PC-3 (cell line): ENCODE measurements around the gene NPAS1. TPM values are rescaled to one million over a fixed set of nuclear protein-coding genes. Genes with fewer than 3 reads are reported as not detected.

Experiments
- ATAC-seq: fragments of 200-7000 bp; cut with Tn5 transposase; 2 replicates; pipeline ENCODE4 v1.9.1; 2020; ENCODE audit warnings: mild to moderate bottlenecking, moderate library complexity
- BruUV-seq: library from RNA; stranded (reverse); fragments of 400-500 nt; replicated peaks from 2 replicates; lab custom pipeline; 2021; lab: Mats Ljungman, UMichigan
- CTCF ChIA-PET: fragments of 300-600 bp; sonication (Branson Sonifier 250); formaldehyde crosslinking; loops from one replicate; lab custom pipeline; 2022; ENCODE audit warnings: antibody characterized with exemption; lab: Charles Lee
- POLR2A ChIA-PET: fragments of 300-600 bp; sonication (Branson Sonifier 250); formaldehyde crosslinking; loops from one replicate; lab custom pipeline; 2022; ENCODE audit warnings: antibody characterized with exemption; ENCODE audit not compliant: unreplicated experiment; lab: Charles Lee
- DNase-seq: peaks from one replicate; pipeline ENCODE4 v3.0.0-alpha.2; 2015
- H2AFZ ChIP-seq: fragments of 300-600 bp; sonication (generic); 2 replicates; pipeline ENCODE4 v1.6.0; 2016; ENCODE audit warnings: antibody characterized with exemption, low read length
- H3F3A ChIP-seq: fragments of 300-600 bp; sonication (generic); one replicate; pipeline ENCODE4 v1.6.0; 2017; ENCODE audit warnings: antibody characterized with exemption, low read length, control low read depth, mild to moderate bottlenecking; ENCODE audit not compliant: unreplicated experiment
- H3K27ac ChIP-seq: fragments of 300-600 bp; sonication (generic); 2 replicates; pipeline ENCODE4 v1.5.1; 2016; ENCODE audit warnings: mild to moderate bottlenecking, low read length
- H3K27me3 ChIP-seq: fragments of 300-600 bp; sonication (generic); 2 replicates; pipeline ENCODE4 v1.6.1; 2016; ENCODE audit warnings: low read length, mixed read lengths
- H3K36me3 ChIP-seq: fragments of 300-600 bp; sonication (generic); 2 replicates; pipeline ENCODE4 v1.6.1; 2016; ENCODE audit warnings: low read depth, mixed run types, low read length, mixed read lengths
- H3K4me1 ChIP-seq: fragments of 300-600 bp; sonication (generic); 2 replicates; pipeline ENCODE4 v1.5.1; 2016; ENCODE audit warnings: low read length; ENCODE audit not compliant: insufficient read depth
- H3K4me2 ChIP-seq: fragments of 300-600 bp; sonication (generic); 2 replicates; pipeline ENCODE4 v1.6.0; 2016; ENCODE audit warnings: low read length
- H3K4me3 ChIP-seq: fragments of 300-600 bp; sonication (generic); 2 replicates; pipeline ENCODE4 v1.5.1; 2016; ENCODE audit warnings: mild to moderate bottlenecking, low read length, mixed read lengths
- H3K79me2 ChIP-seq: fragments of 300-600 bp; sonication (generic); 2 replicates; pipeline ENCODE4 v1.6.1; 2017; ENCODE audit warnings: low read length, mixed read lengths
- H3K9ac ChIP-seq: fragments of 300-600 bp; sonication (generic); 2 replicates; pipeline ENCODE4 v1.6.0; 2016; ENCODE audit warnings: mild to moderate bottlenecking, low read length
- H3K9me2 ChIP-seq: fragments of 300-600 bp; sonication (generic); replicated peaks from 2 replicates; pipeline ENCODE4 v1.6.1; 2016; ENCODE audit warnings: mixed run types, low read length, mixed read lengths
- H3K9me3 ChIP-seq: fragments of 300-600 bp; sonication (generic); 2 replicates; pipeline ENCODE4 v1.6.1; 2016; ENCODE audit warnings: low read length, mixed read lengths
- H4K20me1 ChIP-seq: fragments of 300-600 bp; sonication (generic); 2 replicates; pipeline ENCODE4 v1.6.1; 2016; ENCODE audit warnings: low read length, mixed read lengths
- EZH2 ChIP-seq: fragments of 300-600 bp; sonication (generic); IDR thresholded peaks from one replicate; pipeline ENCODE4 v1.6.1; 2017; ENCODE audit warnings: antibody characterized with exemption, mild to moderate bottlenecking, low read length; ENCODE audit not compliant: unreplicated experiment
- EZH2phosphoT487 ChIP-seq: fragments of 300-600 bp; sonication (generic); IDR thresholded peaks from 2 replicates; pipeline ENCODE4 v1.6.1; 2018; ENCODE audit warnings: mild to moderate bottlenecking, antibody characterized with exemption, low read length, borderline replicate concordance
- intact Hi-C: fragments of 100-400 bp; cut with micrococcal nuclease; formaldehyde crosslinking; loops from 2 replicates; pipeline ENCODE4 v1.9.0; 2023
- total RNA-seq: library from RNA; depleted of rRNA; stranded (reverse); fragments of >200 nt; gene quantifications from 2 replicates; pipeline ENCODE4 v1.2.3, GENCODE V29; 2014
- TF ChIP-seq, protein P1 (sequence below): fragments of 300-600 bp; sonication (generic); conservative IDR thresholded peaks from 2 replicates; pipeline ENCODE4 v1.5.1; 2017; ENCODE audit warnings: antibody characterized with exemption, low read depth, mild to moderate bottlenecking, low read length

Gene NPAS1
- total RNA-seq, 1 experiment from 2014 or later, result 1.6 TPM

DNA sequence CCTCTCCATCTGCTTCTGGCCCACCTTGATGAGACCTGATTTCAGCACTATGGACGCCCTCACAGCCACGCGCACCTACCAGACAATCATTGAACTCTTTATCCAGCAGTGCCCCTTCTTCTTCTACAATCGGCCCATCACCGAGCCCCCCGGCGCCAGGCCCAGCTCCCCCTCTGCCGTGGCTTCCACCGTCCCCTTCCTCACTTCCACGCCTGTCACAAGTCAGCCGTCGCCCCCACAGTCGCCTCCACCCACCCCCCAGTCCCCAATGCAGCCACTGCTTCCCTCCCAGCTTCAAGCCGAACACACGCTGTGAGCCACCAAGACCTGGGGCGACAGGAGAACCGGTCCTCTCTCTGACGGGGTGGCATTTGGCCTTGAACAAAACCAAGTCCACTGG lies 19.3 kb upstream of the NPAS1 start:
- H3K9ac ChIP-seq, result no peak overlapping the region
- ATAC-seq, result no peak
- POLR2A ChIA-PET, result no interaction called here
- no peak overlapping the region for H3K27ac ChIP-seq
- no peak overlapping the region for H3K4me3 ChIP-seq
- no peaks in the 10 kb centered on the region for H3K79me2 ChIP-seq
- H3K36me3 ChIP-seq, result no peaks in the 10 kb centered on the region; the same call in 1 of the 2 replicates
- H3K9me3 ChIP-seq, result no peaks in the 10 kb centered on the region
- H3F3A ChIP-seq, result no peaks in the 10 kb centered on the region
- H3K27me3 ChIP-seq, result no peaks in the 10 kb centered on the region
- H3K4me2 ChIP-seq, result no peak overlapping the region
- no peak for DNase-seq
- TF ChIP-seq EZH2phosphoT487 (no peak), EZH2 (no peak)
- TF ChIP-seq, protein P1, sequence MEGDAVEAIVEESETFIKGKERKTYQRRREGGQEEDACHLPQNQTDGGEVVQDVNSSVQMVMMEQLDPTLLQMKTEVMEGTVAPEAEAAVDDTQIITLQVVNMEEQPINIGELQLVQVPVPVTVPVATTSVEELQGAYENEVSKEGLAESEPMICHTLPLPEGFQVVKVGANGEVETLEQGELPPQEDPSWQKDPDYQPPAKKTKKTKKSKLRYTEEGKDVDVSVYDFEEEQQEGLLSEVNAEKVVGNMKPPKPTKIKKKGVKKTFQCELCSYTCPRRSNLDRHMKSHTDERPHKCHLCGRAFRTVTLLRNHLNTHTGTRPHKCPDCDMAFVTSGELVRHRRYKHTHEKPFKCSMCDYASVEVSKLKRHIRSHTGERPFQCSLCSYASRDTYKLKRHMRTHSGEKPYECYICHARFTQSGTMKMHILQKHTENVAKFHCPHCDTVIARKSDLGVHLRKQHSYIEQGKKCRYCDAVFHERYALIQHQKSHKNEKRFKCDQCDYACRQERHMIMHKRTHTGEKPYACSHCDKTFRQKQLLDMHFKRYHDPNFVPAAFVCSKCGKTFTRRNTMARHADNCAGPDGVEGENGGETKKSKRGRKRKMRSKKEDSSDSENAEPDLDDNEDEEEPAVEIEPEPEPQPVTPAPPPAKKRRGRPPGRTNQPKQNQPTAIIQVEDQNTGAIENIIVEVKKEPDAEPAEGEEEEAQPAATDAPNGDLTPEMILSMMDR, result no peak
- no peak overlapping the region for H2AFZ ChIP-seq
- BruUV-seq, result no TSS peak
- CTCF ChIA-PET, result no interaction called here
- intact Hi-C loops, result no loop called here
- no peaks in the 10 kb centered on the region for H3K9me2 ChIP-seq
- no peaks in the 10 kb centered on the region for H4K20me1 ChIP-seq
- H3K4me1 ChIP-seq, result no peaks in the 10 kb centered on the region

DNA sequence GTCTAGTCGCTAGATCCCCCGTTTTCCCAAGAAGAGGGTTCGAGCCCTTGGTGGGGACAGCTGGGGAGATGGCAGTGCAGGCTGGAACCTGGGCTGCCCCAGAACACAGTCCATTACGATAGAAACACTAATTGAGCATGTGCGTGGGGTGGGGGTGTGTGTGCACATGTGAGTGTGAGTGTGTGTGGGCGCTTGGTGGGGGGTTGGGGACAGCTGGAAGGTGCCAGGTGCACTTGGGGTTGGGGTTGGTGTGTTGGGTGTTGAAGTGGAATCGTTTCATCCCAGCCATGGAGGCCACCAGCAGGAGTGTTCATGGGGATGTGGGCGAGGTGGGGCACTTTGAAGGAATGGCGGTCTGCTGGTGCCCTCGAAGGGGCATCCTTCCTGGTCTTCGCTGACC lies 18.1 kb upstream of the NPAS1 start:
- TF ChIP-seq EZH2, result no peak
- TF ChIP-seq EZH2phosphoT487, result no peak
- TF ChIP-seq, protein P1, result no peak
- Histone ChIP-seq H3K79me2 (no peaks in the 10 kb centered on the region), H3K27me3 (no peaks in the 10 kb centered on the region), H3K9ac (no peak overlapping the region), H3K4me1 (no peaks in the 10 kb centered on the region), H3K9me2 (no peaks in the 10 kb centered on the region), H3K27ac (no peak overlapping the region), H3K4me2 (no peak overlapping the region), H3F3A (no peaks in the 10 kb centered on the region), H2AFZ (no peak overlapping the region), H3K36me3 (no peaks in the 10 kb centered on the region; the same call in 1 of the 2 replicates), H4K20me1 (no peaks in the 10 kb centered on the region), H3K9me3 (no peaks in the 10 kb centered on the region), H3K4me3 (no peak overlapping the region)
- DNase-seq, result no peak
- ChIA-PET POLR2A (no interaction called here), CTCF (no interaction called here)
- no TSS peak for BruUV-seq
- intact Hi-C loops, result no loop called here
- ATAC-seq, result no peak

DNA sequence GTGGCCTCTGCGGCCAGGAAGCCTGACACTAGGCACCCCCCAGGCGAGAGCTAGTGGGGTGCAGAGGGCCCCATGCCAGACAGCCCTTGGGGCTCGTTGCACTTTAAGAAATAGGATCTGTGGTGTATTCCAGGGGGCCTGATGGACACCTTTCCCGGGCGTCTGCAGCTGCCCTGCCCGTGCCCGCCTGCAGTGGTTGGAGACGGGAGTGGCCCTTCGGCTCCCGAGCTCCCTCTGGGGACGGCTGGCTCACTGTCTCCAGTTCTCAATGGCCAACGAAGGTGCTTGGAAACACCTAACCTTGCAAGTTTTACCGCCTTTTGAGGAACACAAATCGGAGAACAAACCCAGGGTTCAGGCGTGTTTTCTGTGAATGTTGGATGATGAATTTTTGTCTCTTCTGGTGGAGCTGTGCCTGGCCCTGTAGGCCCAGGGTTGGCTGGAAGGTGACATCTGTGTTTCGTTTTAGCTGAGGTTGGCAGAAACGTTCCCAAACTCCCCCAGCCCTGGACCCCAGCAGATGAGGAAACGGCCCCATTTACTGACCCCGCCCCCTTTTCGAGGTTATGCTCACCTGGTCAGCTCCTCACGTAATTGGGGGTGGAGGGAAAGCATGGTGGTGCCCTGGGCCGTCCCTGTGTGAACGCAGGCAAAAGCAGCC lies 17.4 kb upstream of the NPAS1 start:
- Histone ChIP-seq H3K9me3 (no peaks in the 10 kb centered on the region), H3K9me2 (no peaks in the 10 kb centered on the region), H3K36me3 (no peaks in the 10 kb centered on the region; the same call in 1 of the 2 replicates), H3F3A (no peaks in the 10 kb centered on the region), H3K4me1 (no peaks in the 10 kb centered on the region), H3K79me2 (no peaks in the 10 kb centered on the region), H2AFZ (no peak overlapping the region), H3K27ac (no peak overlapping the region), H3K4me3 (no peak overlapping the region), H3K27me3 (no peaks in the 10 kb centered on the region), H3K4me2 (no peak overlapping the region), H4K20me1 (no peaks in the 10 kb centered on the region), H3K9ac (no peak overlapping the region)
- ChIA-PET POLR2A (no interaction called here), CTCF (no interaction called here)
- DNase-seq (no peak), ATAC-seq (no peak)
- BruUV-seq, result no TSS peak
- no peak for TF ChIP-seq EZH2
- TF ChIP-seq, protein P1, result no peak
- TF ChIP-seq EZH2phosphoT487, result no peak
- intact Hi-C loops, result no loop called here
